ENCODE data around the gene ZNF385B.

Gene ZNF385B

DNA sequence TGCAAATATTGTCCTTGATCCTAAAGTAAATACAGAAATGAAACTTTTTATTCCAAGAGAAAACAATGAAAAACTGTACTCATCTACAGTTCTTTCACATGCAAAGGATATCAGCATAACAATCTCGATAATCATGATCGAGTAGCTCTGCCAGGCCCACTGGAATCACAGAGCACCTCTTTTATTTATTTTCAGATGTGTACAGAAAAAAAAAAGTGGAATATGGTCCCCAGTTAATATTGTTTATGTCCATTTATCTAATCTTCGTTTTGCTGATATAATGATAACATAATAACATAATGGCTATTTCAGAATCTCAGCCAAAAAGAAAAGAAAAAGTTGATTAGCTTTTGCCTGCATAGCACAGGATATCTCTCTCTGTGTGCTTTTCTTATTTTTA, 6.5 kb downstream of the ZNF385B start:
- DNase-seq: no peak

DNA sequence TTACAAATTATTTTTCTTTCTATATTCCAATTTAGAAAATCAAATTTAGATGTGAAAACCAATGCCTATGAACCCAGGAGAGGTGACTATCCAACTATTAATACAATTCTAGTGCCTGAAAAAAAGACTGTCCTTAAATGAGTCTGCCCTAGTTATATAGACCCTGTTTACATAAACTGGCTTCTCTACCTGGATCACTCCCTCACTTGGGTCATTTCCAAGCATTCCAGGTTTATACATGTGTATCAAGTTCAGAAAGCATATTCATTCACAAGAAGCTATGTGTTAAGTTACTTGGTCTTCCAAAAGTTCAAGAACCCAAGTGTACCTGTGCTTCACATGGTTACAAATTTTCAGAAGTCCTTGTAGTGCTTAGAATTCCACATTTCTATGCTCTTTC, 8.3 kb downstream of the ZNF385B start:
- no peak for DNase-seq

DNA sequence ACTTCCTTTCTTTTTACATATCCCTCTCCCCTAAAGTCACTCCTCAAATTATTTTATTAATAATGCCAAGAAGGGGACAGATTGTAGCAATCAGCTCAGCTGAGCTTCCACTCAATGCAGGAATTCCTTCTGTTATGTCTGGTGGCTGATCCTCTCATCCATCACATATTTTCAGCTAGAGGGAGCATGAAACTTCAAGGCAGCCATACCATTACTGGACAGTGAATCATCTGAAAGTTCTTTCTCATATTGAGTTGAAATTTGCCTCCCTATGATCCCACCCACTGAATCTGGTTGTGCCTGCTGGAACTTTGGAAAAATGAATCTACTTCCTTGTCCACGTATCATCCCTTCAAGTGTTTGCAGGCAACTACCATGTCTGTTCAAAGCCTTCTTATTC, 11.2 kb downstream of the ZNF385B start:
- no peak for DNase-seq

DNA sequence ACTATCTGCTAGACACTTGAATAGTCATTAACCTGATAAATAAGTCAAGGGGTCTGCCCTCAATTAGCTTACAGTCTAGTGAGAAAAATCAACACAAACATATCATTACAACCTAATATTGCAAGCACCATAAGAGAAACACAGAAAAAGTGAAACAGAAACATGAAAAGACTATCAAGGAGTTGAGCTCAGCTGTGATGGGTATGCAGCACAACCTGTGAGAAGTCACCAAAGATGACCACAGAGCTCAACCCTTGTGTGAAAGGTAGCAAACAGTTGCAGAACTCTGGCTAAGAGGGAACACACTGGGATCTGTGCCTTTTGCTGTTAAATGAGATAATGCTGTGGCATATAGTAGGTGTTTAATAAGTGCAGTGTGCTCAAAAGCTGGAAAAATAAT, 11.7 kb downstream of the ZNF385B start:
- DNase-seq: no peak

DNA sequence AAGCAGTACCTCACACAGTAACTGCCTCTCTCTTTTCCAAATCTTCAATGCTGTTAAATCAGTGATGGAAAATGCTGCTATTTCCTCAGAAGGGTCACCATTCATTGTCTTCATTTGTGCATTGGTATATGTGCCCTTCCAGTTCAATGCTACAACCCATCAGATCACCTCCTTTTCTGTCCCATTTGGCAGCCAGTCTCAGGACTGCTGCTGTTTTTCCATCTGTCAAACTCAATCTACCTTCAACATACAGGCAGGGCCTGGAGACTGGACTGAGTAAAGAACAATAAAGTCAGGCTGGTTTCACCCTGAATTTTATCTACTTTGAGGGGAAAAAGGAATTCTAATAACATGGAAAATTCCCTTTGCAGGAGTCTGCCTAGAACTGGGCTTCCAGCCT, 17.9 kb downstream of the ZNF385B start:
- DNase-seq: no peak

DNA sequence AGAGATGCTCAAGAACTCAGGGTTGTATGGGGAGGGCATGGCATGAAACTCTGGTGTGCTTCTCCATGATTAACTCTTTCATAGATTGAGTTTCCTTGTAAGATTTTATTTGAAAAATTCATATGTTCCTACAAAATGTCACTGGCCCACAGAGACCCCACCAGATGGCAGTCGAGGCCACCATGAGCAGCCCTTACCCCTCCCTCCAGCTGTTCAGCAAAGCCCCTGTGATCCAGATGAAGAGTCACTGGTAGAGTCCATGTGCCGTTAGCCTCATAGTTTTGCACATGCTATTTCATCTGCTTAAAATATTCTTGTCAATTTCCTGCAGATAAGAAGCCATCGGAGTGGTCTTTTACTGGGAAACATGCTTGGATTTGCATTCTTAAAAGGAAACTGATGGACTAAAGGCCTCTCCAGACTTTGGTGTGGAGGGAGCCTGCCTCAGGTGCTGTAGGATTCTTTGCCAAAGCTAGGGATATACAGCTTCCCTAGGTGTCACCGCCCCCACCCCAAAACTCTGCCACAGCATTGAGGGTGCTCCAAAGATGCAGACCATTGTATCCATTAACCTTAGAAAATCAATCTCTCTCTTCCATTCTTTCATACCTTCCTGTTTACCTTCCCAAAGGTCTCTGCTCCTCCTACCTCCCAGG, 18.8 kb downstream of the ZNF385B start:
- DNase-seq: no peak

DNA sequence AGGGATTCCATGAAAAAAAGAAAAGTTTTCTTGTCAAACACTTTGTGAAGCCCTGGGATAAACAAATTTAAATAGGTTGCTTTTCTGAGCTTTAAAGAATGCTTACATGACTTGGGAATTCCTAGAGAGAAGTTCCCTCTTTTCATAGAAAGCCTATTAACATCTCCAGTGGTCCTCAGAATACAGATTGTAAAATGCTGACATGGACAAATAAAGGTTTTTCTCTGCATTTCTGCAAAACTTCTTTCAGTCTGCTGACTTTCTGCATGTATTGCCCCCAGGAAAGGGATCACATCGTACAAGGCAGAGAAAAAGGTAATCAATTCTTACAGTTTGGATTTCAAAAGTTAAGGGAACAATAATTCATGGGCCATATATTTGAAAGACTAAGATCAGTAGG, 20.6 kb downstream of the ZNF385B start:
- DNase-seq: no peak

DNA sequence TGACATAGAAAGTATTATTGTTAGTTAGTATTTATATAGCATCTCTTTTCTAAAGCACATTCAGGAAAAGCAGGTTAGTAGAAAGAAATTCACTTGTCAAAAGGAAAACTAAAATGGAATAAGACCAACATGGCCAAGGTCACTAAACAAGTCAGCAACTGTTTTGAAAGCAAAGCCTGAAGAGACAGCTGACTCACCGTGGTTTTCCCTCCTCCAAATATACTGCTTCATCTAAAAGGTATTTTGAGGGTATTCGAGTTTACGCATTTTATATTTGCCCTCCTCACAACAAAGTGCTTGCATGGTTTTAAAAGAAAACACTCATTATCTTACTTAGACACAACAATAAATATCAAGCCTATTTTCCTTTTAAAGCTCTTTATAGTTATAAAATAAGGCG, 24.0 kb downstream of the ZNF385B start:
- DNase-seq: no peak

DNA sequence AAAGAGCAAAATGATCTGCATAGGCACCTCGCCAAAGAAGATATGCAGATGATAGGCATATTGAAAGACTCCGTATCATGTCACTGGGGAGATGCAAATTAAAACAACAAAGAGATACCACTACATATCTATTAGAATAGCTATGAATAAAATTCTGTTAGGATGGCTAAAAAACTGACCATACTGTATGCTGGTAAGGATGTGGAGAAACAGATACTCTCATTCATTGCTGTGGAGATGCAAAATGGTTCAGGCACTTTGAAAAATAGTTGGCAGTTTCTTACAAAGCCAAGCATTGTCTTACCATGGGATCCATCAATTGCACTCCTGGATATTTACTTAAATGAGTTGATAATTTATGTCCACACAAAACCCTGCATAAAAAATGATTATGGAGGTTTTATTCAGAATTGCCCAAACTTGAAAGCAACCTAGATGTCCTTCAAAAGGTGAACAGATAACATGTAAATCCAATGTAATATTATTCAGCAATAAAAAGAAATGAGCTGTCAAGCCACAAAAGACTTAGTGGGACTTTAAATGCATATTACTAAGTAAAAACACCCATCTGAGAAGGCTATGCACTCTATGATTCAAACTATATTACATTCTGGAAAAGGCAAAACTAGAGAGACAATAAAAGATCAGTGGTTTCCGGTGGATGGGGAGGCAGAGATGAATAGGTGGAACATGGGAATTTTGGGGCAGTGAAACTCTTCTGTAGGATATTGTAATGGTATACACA, 31.2 kb downstream of the ZNF385B start:
- DNase-seq: no peak

DNA sequence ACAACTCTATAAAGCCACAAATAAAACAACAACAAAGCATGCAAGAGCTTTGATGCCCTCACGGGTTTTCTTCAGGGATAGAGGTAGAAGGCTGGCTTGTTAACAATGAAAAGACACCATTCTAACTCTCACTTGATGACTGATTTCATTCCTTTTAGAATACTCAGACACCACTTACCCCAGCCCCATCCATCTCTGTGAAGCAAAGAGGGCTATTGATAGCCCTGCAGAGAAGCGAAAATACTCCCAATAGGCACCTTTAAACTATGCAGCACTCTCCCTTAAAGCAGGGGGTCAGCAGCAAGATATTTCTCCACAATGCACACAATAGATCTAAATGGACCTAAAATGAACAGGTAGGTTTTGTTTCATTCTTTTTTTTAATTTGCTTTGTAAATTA, 35.1 kb downstream of the ZNF385B start:
- no peak for DNase-seq

DNA sequence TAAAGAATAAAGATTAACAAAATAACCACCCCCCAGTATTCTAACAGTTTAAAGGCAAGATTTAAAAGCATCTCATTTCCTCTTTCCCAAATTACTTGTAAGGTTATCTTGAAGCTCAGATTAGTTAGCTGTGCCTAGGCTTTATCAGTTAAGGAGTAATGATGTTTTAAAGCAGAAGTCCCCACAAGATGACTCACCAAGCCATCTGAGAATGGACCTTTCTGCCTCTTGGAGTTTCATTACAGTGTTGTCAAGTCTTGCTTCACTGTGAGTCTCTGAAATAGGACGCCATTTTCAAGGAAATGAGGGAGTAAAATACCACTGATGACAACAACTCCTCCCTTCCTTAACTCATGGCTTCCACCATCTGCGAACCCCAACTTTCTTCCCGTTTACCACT, 35.9 kb downstream of the ZNF385B start:
- no peak for DNase-seq

DNA sequence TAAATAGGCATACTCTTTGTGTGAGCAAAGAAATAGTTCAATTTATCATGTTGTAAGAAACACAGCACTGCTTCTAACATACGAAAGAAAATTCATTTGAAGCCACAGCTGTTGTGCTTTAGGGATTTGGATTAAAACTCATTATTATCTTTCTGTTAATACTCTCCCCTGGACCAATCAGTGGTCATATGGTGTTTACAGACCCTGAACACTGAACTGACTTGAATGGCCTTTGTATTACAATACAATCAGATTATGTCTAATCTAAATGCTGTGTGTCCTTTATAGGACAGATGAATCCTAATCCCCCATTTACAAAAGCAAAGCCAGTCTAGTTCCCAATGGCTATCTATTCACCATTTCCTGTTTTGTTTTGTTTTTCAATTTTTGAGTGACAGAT, 36.5 kb downstream of the ZNF385B start:
- DNase-seq: no peak

DNA sequence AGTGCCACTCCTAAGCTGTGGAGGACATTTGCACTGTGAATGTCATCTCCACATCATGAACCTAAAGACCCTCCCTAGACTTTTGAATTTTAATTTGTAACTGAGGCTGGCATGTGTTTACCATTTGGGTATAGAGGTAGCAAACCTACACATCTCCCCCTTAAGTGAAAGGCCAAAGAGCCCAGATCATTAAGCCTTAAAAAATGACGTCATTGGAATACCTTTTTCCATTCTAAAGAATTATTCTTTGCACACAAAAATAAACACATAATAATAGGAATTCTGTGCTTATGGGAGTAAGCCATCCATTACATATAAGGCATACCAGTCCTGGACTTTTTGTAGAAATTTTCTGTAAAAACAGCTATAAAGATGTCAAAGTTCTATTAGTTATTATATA, 38.9 kb downstream of the ZNF385B start:
- DNase-seq: no peak

DNA sequence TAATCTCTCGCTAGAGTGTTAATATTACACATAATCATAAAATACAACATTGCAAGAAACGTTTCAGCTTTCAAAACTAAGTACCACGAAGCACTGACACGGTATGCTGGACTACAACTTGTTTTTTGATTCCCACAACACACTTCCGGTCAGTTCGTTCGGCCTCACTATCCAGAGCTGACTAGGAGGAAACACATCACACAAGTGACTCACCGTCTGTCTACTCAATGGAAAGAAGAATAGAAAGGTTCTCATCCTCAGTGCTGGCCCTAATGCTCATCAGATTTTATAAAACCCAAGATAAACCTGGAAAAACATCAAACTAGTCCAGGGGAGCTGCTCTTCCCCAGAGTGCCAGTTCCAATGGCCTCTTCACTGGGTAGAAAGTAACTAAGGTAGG, 42.9 kb downstream of the ZNF385B start:
- no peak for DNase-seq

DNA sequence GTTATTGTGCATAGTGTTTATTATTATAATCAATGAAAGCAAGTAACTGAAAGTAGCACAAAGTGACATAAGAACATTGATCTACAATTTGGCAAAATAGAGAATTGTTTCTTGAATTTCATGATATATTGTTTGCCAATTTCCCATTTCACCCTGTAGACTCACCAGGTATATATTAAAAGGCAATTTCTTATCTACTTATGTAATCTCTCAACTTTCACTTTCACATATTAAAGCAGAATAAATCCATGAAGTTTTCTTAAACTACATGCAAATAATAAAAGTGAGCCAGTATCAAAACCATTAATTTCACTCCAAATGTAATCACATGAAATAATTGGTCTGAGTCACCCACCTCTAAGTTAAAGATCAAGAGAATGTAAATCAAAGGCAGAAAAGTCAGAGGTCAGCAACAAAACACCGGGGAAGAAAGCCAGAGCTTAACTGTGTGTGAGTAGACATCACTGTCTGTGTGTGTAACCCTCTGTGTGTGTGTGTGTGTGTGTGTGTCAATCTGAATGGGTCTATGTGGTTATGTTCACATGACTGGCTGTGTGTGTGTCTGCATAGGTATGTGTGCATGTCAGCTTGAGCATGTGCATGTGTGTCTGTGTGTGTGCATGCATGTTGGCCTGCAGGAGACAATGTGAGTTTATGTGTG, 44.1 kb downstream of the ZNF385B start:
- no peak for DNase-seq

DNA sequence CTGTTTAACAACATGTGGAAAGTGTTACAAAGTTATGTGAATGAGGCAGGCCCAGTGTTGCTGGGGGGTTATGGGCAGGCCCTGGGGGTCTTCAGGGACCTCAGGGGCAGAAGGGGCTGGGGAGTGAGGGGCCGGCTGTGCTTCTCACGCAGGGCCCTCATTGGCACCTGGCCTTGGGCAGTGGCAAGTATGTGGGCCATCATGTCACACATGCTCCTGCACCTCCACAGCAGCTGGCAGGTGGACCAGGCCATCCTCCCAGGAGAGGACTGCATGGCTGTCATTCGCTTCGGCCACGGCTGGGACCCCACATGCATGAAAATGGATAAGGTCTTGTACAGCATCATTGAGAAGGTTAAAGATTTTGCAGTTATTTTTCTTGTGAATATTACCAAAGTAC, 47.4 kb downstream of the ZNF385B start:
- no peak for DNase-seq

DNA sequence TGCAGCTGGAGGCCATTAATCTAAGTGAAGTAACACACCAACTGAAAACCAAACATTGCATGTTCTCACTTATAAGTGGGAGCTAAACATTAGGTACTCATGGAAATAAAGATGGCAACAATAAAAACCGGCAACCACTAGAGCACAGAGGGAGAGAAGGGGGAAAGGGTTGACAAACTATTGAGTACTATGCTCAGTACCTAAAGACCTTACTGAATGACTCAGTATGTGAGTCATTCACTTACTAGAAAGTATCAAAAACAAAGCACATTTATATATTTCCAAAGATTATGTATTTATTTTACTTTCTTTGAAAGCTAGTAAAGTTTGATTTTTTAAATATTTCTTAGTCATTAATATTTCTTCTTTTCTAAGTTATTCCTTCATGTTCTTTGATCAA, 48.9 kb downstream of the ZNF385B start:
- no peak for DNase-seq

DNA sequence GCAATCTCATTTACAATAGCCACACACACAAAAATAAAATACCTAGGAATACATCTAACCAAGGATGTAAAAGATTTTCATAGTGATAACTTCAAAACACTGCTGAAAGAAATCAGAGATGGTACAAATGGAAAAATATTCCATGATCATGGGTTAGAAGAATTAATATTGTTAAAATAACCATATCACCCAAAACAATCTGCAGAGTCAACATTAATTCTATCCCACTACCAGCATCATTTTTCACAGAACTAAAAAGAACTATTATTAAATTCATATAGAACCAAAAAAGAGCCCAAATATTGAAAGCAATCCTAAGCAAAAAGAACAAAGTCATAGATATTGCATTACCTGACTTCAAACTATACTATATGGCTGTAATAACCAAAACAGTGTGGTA, 50.4 kb downstream of the ZNF385B start:
- DNase-seq: no peak

DNA sequence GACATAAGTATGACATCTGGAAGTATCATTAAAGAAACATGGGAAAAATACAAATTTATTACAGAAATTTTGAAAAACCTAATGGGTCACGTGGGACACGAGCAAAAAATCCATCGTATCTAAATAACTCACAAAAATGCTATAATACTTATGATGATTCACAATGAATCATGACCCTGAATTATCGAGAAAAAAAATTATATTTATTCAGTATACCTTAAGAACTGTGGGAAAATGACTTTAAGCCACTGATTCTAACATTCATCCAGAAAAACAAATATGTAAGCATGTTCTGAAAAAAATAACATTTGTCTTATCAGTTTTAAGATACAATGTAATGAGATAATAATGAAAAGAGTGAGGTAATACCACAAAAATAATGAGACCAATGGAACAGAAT, 51.8 kb downstream of the ZNF385B start:
- no peak for DNase-seq

DNA sequence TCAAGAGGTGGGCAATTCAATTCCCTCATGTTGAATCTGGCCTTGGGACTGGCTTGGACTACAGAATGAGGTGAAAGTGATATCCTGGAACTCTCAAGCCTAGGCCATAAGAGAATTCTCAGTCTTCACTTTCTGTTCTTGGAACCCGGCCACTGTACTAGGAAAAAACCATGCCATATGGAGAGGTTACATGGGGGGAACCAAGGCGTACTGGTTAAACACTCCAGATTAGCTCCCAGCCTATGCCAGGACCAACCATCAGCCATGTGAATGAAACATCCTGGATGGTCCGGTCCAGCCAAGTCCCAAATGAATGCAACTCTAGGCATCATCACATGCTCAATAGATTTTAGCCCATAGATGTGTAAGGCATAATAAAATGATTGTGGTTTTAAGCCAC, 56.4 kb downstream of the ZNF385B start:
- no peak for DNase-seq

DNA sequence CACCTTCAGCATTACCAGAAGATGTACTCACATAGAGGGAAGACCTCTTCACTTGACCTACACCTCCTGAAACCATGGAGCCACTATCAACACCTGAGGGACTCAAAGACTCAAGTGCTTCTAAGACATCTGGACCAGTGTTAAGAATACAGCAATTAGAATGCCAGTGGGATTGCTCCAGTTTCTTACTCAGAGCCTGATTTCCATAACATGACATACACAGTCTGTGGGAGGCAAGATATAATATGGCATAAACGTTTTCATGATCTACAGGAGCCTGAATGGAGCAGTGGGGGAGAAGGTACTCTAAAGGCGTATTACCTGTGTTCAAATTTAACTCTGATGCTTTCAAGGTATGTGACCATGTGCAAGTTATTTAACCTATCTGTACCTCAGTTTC, 57.2 kb downstream of the ZNF385B start:
- DNase-seq: no peak

DNA sequence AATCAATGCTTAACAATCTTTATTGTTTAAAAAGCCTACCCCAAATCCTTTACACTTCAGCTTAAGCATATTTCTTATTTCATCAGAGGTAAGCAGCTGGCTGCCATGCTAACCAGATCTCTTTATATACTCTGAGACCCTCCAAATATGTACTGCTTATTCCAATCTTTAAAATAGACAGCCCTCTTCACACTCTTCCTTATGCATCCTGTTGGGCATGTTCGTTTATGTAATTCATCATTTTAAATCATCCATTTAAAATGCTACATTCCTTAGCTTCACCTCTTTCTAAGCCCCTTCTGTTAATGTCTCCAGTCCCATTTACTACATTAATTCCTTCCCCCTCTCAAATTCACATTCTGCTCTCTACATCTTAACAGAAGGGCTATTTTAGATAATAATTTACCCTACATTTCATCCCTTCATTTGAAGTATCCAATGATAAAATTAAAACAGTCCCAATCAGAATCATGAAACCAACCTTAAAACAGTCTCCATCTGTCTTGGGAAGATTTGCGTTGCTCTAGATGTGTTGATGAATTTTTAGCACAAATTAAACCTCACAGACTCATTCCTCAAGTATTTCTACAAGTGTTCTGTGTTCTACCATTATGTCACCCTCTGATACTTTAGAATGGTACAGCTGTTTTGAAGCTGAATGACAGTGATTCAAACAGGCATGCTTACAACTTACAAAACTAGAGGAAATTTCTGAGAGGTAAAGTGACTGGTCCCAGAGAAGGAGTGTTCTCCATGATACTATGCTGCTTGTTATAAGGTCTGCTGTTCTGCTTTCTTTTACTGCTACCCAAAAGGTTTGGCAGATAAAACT, 59.1 kb downstream of the ZNF385B start:
- DNase-seq: no peak

DNA sequence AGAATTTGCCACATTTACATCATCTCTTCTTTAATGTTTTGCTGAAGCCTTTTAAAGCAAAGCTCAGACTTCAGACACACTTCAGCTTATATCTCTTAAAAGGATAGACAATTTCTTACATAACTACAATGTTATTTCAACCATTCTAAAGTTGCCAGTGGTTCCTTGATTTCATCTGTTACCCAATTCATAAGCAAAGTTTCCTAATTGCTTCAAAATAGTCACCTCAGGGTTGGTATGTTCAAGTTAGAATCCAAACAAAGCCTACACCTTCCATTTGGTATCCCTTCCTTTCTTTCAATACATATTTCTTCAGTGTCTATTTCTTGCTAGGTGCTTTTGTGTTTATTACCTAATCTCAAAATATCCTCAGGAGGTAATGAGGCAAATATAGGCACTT, 60.6 kb downstream of the ZNF385B start:
- no peak for DNase-seq
